ENCODE data around the gene HSPB7.
"Not testable (repeated sequence)": the region's sequence is repeated elsewhere in the genome, so short reads cannot be mapped to it uniquely, and the experiment has no call there.

Gene HSPB7

GRCh38 chr1:16048573-16049189 lies 30.8 kb upstream of the HSPB7 start:
- DNase-seq = no peak

DNA sequence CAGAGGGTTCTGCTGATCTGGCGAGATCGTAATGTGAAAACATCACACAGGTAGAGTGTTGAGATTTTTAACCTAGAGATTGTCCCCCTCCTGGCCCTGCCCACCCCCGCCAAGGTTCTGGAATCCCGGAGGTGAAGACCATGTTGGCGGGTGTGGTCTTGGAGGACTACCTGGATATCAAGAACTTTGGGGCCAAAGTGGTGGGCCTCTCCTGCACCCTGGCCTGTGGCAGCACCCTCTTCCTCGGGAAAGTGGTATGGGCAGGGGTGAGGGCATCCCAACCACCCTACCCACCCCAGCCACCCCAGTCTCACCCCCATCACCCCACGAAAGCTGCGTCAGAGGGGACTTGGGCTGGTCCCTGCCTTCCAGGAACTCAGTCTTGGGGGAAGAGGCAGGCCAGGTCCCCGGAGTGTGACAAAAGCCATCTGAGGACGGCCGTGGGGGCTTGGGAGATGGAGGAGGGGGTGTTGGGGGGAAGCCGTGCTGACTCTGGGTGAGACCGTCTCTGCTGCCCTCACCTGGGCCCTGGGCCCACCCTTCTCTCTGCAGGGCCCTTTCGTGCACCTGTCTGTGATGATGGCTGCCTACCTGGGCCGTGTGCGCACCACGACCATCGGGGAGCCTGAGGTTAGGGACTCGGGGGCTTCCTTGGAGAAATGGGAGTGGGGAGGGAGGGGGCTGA lies 30.1 kb upstream of the HSPB7 start:
- no peak for DNase-seq

- no peak for DNase-seq
These were observed 29.0 kb upstream of the HSPB7 start for GRCh38 chr1:16046842-16047241.

DNA sequence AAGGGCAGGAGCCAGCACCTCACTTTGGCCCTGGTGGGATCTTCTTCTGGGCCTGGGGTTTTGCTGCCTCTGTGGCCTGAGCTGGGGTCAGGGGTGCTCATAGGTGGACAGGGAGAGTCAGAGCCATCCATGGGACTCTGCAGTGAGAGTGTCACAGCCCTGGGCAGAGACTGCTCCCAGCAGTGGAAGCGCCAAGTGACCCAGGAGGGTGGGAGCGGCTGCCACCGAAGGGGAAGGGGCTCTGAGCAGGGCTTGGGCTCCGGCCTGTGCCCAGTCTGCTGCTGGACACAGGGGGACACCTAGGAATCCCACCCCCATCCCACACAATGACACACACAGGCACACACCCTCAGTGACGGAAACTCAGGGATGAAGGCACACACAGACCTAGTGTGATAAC lies 26.1 kb upstream of the HSPB7 start:
- no peak for DNase-seq

DNA sequence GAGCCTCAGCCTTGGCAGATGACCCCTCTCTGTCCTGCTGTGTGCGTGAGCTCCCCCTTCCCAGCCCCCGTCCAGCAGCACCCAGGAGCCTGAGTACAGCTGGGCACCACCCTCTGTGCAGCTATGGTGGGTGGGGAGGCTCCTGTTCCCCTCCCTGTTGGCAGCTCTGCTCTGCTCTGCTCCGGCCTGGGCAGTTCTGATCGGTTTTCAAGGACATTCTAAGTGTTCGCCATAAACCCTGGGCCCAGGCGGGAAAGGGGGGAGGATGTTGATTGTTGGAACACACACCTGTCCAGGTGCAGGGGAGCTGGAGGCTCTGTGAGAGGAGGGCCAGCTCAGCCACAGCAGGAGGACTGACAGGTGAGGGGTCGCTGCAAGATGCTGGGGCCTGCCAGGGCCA lies 25.7 kb upstream of the HSPB7 start, which contains the start of gene CLCNKB:
CLCNKB (plus strand) TSS at position 262 of the 400 bp plus-strand sequence. CDS start 711 bp downstream, outside the sequence.
- no peak for DNase-seq

DNA sequence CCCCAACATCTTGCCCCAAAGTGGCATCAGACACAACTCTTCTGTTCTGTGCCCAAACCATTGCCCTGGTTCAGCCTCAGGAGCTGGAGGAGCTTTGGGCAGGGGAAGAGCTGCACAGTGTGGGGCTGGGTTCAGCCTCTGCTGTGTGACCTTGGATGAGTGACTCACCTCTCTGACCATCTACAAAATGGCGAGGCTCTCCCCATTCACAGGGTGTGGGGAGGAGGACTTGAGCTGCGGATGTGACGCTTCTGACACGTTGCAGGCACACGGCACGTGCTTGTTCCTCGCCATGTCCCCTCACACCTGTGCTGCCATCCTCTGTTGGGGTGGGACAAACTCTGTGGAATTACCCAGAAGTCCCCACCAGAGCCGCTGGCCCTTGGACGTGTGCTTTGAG lies 24.8 kb upstream of the HSPB7 start:
- DNase-seq = not testable (repeated sequence)

- no peak for DNase-seq
These were observed 24.3 kb upstream of the HSPB7 start for GRCh38 chr1:16042096-16042495.

DNA sequence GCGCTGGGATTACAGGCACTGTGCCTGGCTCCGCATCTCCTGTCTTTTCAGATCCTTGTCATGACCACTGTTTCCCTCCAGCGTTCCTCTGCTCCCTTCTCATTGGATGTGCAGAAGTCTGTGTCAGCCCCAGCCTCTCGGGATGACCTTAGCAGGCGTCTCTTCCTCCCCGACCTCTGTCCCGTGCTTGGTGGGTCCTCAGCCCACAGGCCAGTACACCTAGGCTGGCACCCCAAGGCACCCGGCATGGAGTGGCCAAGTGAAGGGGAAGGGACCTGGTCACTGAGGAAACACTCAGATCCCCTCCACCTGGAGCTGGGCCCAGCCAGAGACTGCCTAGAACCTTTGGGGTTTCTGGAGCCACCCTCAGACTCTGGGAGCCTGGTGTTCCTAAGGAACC lies 23.4 kb upstream of the HSPB7 start:
- DNase-seq = no peak

DNA sequence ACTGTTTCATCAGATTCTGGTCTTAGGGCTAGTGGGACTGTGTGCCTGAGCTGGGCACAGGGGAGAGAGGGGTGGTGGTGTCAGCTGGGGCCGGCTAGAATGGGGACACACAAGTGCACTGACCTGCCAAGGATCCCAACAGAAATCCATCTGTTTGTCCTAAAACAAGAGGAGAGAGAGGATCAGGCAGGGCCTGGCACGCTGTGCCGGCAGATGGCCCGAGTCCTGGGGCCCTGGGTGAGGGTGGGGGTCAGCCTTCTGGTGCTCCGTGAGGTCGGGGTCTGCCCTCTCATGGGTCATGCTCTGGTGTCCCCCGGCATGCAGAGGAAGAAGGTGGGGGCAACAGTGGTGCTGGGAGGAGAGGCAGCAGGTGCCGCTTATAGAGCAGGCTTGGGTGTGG lies 22.0 kb upstream of the HSPB7 start:
- not testable (repeated sequence) for DNase-seq

DNA sequence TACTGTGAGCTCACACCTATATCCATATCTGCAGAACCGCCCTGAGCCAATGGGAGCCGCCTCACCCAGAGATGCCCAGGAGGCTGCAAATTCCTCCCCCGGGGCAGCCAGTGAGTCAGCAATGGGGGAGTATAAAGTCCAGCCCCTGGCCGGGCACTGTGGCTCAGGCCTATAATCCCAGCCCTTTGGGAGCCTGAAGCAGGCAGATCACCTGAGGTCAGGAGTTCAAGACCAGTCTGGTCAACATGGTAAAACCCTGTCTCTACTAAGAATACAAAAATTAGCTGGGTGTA lies 20.7 kb upstream of the HSPB7 start:
- no peak for DNase-seq

GRCh38 chr1:16036461-16036860 lies 18.6 kb upstream of the HSPB7 start:
- DNase-seq = not testable (repeated sequence)

DNA sequence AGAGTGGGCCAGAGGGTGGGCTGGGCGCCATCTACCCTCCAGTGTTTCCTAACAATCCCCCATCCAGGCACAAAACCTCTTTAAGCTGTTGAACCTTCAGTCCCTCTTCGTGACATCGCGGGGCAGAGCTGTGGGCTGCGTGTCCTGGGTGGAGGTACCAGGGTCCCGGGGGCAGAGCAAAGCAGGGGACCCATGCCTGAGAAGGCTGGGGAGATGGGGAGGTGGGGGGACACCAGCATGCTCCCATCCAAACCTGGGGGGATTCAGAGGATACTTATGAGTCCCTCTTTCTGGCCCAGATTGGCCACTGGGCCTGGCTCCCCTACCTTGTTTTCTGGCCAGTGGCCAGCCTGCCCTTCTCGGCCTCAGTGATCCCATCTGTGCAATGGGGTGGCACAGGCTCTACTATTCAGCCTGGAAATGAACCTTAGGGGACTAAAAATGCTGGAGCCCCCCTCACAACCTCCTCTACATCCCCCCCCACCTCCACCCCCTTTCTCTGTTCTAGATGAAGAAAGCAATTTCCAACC lies 15.3 kb upstream of the HSPB7 start:
- DNase-seq = not testable (repeated sequence)

GRCh38 chr1:16032388-16033102 lies 14.7 kb upstream of the HSPB7 start:
- DNase-seq = peak; percentile 72

- no peak for DNase-seq
These were observed 13.7 kb upstream of the HSPB7 start for GRCh38 chr1:16031551-16031950.

DNA sequence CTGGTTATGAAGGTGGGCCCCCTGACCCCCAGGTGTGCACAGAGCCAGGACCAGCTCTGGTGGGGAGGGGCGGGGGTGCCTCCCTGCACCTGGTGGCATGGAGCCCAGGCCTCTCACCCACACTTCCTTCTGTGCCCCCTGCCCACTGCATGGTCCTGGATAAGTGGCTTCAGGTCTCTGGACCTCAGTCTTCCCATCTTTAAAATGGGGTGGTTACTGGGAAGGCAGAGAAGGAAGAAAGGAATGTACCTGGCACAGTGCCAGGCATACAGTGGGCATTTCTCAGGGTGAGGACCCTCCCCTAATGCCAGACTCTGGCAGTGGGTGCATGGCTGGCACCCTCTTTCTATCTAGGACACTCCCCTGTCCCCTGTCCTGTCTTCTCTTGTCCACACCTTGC lies 11.4 kb upstream of the HSPB7 start:
- DNase-seq = no peak

- DNase-seq = not testable (repeated sequence)
These were observed 11.1 kb upstream of the HSPB7 start for GRCh38 chr1:16029003-16029268.

- no peak for DNase-seq
These were observed 10.6 kb upstream of the HSPB7 start for GRCh38 chr1:16028237-16029002.

DNA sequence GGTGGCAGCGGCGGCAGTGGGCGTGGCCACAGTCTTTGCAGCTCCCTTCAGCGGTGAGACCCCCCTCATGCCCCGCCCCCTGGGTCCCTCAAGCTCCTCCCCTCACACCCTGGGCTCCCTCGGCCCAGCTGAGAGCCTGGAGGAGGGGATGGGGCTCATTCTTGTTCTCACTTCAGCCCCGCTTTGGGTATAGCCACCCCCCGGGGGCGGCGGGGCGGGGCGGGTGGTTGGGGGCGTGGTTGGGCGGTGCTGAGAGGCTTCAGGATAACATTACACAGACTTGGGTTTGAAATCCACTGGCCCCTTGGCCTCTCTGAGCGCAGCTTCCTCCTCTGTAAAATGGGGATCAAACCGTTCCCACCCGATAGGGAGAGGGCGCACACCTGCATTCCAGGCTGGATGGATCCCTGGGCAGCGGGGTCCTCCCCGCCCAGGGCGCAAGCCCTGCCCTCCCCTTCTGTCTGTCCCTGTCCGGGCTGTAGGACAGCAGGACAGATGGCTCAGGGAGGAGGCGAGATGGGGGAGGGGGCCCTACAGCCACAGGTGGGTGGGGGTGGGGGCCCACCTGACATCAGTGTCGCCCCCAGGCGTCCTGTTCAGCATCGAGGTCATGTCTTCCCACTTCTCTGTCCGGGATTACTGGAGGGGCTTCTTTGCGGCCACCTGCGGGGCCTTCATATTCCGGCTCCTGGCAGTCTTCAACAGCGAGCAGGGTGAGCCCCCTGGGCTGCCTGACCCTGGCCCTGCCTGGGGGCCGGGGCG lies 9.1 kb upstream of the HSPB7 start:
- no peak for DNase-seq

GRCh38 chr1:16026302-16026701 lies 8.5 kb upstream of the HSPB7 start:
- DNase-seq = not testable (repeated sequence)

- DNase-seq = no peak
These were observed 5.3 kb upstream of the HSPB7 start for GRCh38 chr1:16023050-16023653.

- DNase-seq = no peak
These were observed 4.5 kb upstream of the HSPB7 start for GRCh38 chr1:16022393-16022792.

DNA sequence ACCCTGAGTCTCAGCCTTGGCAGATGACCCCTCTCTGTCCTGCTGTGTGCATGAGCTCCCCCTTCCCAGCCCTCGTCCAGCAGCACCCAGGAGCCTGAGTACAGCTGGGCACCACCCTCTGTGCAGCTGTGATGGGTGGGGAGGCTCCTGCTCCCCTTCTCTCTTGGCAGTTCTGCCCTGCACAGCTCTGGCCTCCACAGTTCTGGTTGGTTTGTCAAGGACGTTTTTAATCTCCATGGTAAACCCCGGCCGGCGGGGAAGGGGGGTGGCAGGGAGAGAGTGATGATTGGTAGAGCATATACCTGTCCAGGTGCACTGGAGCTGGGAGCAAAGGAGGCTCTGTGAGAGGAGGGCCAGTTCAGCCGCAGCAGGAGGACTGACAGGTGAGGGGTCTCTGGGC lies 3.8 kb upstream of the HSPB7 start, which contains the start of gene CLCNKA:
CLCNKA (plus strand) TSS at position 356 of the 400 bp plus-strand sequence. CDS start 584 bp downstream, outside the sequence.
- no peak for DNase-seq
